GM18526 (cell line): ENCODE measurements around the gene CYS1.

ENCODE experiments used
- POLR2A ChIP-seq: IDR thresholded peaks from 3 replicates; pipeline ENCODE4 v1.6.1; 2011; ENCODE audit not compliant: insufficient read length; ENCODE audit errors: extremely low read depth

CYS1 gene

GRCh38 chr2:10047616-10048500 is 32.4 kb downstream of the CYS1 start:
- TF ChIP-seq POLR2A = no peak

DNA sequence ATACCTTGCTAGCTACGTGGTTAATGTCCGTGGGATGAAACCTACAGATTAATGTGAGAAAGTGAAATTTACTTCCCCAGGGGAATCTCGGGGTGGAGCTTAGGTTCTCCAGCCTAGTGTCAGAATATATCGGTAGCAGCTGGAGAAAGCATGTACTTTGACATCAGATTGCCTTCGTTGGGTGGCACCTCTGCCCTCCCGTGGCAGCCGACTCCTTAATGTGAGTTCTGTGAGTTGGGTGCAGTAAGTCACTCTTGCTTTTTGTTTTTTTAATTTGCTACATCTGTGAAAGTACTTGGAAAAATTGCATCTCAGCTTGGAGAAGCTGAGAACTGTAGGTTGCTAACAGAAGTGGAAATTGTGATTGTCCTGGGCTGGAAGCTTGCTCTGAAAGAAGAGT is 33.3 kb downstream of the CYS1 start:
- TF ChIP-seq POLR2A = no peak

DNA sequence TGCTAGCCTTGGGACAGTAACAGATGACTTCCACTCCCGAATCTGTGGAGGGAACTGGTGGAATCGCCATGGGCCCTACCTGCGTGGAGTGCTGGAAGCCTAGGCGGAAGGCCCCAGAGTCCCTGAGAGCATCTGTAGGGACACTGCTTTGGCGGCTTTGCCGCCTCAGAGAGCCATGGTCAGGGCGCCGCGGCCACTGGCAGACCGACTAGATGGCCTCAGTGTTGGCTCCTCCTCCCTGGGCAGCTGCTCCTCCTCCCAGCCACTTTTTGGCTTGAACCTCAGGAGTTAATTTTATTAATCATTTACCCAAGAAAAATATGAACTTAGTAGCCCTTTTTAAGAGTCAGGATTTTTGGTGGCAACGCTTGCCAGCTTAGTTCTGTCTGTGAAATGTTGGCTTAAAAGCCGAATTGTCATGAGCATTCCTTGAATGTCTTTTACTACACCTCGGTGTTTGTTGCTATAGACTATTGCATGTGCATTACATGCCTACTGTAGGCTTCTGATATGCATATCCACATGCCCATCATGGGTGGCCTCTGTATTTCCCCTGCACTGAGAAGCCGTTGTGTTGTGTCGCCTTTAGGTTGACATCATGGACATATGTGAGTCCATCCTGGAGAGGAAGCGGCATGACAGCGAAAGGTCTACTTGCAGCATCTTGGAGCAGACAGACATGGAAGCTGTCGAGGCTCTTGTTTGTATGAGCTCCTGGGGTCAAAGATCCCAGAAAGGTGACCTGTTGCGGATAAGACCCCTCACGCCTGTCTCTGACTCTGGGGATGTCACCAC is 34.5 kb downstream of the CYS1 start:
- no peak for TF ChIP-seq POLR2A

DNA sequence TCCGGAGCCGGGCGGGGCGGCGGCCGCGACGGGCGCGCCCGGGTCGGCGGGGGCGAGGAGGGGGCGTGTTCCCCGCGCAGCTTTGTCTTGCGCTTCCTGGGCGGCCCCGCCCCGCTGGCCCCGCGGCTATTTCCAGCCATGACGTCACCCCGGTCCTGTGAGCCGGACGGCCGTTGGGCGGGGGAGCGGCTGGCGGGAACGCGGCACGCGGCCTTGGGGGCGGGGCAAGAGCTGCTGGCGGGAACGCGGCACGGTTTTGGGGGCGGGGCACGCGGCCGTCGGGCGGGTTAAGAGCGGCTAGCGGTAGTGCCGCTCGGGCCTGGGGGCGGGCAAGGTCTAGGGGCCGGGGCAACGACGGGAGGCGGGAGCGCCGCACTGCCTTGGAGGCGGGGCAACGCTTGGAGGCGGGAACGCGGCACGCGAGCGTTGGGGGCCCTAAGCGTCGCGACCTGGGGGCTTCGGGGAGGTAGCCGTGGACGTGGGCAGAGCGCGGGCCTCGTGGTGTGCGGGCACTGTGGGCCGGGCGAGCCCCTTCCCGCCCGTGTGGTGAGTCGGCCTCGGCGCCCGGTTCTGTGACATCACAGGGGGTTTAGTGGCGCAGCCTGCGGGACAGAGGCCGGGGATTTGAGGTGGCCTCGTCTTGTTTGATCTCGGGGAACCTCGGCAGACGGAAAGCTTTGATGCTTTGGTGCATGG is 36.2 kb downstream of the CYS1 start:
- no peak for TF ChIP-seq POLR2A

- TF ChIP-seq POLR2A = no peak
These were observed 36.8 kb downstream of the CYS1 start, which contains the start of gene KLF11 for GRCh38 chr2:10043256-10043905. TSS of gene KLF11 (plus strand) at chr2:10043550. CDS start at chr2:10043717, 167 bp downstream.

GRCh38 chr2:10042301-10043161 is 37.7 kb downstream of the CYS1 start:
- no peak for TF ChIP-seq POLR2A

DNA sequence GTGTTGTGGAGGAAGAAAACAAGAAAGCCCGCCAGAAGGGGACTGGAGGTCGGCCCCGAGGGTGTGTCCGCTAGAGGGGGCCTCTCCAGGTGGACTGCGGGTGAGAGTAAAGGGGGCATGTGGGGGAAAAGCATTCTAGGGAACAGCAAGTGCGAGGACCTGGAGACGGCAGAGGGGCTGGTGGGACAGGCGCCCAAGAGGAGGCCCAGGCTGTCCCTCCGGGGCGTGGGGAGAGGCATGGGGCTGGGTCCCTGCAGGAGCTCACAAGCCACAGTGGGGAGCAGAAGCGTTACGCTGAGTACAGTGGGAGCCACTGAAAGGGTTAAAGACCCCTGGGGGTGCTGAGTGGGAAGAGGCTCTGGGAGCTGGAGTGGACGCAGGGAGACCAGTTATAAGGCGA is 38.5 kb downstream of the CYS1 start:
- no peak for TF ChIP-seq POLR2A

- TF ChIP-seq POLR2A = no peak
These were observed 40.4 kb downstream of the CYS1 start for GRCh38 chr2:10039658-10040410.

DNA sequence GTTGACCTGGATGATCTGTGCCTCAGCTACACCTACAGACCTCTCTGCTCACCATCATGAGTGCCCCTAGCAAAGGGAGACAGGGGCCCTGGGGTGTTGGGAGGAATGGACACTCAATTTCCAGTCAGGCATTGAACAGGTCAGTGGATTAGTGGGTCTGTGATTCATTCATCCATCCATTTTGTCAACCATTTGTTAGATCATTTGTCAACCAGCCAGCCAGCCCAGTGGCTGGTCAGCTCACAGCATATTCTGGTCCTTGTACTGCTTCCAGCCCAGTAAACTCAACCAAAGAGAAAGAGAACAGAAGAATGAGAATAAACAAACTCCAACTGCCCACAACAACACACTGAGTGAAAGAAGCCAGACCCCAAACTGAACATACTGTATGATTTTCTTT is 41.5 kb downstream of the CYS1 start:
- TF ChIP-seq POLR2A = no peak

- no peak for TF ChIP-seq POLR2A
These were observed 42.1 kb downstream of the CYS1 start for GRCh38 chr2:10038123-10038522.

DNA sequence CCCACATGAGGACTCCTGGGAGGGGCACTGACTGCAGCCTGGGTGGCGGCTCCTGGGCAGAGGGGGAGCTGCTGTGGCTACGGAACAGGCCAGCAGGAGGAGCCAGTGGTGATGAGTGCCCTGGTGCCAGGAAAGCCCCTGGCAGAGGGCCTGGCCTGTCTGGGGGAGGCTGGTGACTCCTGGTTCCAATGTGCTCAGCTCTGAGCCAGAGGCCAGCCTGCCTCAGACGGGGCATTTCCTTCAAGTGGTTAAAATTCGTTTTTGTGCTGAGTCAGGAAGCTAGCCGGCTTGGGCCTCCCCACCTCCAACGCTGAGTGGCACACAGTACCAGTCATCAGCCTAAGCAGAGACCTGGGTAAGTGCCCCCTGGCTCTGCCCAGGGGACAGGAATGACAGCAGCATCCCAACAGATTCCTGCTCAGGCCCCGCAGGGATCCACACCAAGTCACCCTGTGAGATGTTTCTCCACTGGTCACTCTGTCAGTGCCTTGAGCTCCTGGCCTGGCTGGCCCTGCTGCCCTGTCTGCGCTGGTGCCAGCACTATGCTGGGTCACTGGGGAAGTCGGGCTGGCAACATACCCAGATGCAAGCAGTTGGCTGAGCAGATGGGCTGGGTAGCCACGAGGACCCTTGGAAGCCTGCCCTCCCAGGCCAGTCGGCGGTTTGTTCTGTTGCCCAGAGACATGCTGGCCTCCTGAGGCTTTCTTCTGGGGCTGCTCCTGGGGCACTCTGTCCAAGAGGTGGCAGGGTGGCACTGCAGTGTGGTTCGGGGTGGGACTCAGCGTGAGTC is 43.9 kb downstream of the CYS1 start:
- TF ChIP-seq POLR2A = no peak

DNA sequence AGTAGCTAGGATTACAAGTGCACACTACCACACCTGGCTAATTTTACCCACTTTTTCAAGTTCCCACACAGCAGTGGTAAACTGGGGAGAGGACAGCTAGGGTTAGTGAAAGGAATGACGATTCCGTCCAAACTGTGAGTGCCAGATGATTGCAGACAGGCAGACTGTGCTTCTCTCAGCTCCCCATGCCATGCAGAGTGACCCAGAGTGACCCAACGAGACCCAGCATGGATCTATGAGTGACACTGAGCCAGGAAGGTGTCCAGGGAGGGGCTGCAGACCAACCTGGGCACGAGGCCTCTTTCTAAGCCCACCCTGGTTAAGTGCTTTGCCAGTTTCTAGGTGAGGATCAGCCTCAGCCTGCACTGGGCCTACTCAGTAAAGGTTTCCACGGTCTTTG is 44.6 kb downstream of the CYS1 start:
- no peak for TF ChIP-seq POLR2A

- TF ChIP-seq POLR2A = no peak
These were observed 45.2 kb downstream of the CYS1 start for GRCh38 chr2:10035053-10035422.
